GM12874 (cell line): Measurements from ENCODE around the gene BNIP5.

Experiments
- TF ChIP-seq, protein P1 (sequence below): IDR thresholded peaks from 2 replicates; pipeline ENCODE4 v1.5.1; 2011; ENCODE audit warnings: low read depth, mild to moderate bottlenecking, control low read depth, low read length, moderate library complexity; ENCODE audit not compliant: insufficient read depth

The BNIP5 gene

DNA sequence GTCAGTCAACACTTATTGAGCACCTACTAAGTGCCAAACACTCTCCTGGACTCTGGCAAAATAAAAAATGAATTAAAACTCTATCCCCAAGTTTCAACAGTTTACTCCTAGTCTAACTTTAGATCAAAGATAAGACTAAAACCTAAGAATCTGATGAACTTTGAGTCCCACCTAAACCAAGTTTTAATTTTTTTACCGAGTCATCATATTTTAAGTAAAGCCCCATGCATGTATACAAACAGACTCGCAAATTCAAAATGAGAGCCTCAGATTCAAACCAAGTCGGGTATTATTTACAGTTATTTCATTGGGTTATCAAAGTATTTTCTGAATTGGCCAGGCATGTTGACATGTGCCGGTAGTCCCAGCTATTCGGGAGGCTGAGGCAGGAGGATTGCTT is 28.2 kb downstream of the BNIP5 start:
- TF ChIP-seq, protein P1, sequence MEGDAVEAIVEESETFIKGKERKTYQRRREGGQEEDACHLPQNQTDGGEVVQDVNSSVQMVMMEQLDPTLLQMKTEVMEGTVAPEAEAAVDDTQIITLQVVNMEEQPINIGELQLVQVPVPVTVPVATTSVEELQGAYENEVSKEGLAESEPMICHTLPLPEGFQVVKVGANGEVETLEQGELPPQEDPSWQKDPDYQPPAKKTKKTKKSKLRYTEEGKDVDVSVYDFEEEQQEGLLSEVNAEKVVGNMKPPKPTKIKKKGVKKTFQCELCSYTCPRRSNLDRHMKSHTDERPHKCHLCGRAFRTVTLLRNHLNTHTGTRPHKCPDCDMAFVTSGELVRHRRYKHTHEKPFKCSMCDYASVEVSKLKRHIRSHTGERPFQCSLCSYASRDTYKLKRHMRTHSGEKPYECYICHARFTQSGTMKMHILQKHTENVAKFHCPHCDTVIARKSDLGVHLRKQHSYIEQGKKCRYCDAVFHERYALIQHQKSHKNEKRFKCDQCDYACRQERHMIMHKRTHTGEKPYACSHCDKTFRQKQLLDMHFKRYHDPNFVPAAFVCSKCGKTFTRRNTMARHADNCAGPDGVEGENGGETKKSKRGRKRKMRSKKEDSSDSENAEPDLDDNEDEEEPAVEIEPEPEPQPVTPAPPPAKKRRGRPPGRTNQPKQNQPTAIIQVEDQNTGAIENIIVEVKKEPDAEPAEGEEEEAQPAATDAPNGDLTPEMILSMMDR, result no peak

DNA sequence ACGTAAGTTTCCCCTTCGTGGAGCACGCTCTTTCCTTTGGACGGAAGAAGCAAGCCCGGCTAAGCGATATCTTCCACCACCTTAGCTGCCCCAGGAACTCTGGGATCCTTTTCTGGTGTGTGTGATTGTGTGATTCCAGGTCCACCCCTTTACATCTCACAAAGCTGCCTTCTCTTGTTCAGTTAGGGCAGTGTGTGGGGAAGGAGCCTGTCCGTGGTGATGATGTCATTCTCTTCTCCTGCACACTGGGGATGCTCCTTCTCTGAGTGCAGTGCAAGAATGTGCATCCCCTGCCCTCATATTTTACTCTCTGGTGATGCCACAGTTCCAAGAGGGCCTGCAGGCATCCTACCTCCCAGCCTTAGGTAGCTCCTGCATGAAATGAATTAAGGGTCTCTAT is 30.3 kb downstream of the BNIP5 start:
- TF ChIP-seq, protein P1, result no peak

DNA sequence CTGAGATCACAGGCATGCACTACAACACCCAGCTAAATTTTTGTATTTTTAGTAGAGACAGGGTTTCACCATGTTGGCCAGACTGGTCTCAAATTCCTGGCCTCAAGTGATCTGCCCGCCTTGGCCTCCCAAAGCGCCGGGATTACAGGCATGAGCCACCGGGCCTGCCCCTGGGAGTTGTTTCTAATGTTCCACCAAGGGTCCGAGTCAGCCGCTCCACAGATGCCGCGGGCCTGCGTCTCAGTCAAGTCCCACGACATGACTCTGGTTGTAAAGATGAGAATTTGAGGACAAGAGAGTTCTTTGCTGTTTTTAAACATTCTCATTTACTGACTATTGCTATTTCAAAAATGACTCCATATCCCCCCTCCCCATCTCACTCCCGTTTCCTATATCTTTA is 30.8 kb downstream of the BNIP5 start:
- TF ChIP-seq, protein P1, result no peak

DNA sequence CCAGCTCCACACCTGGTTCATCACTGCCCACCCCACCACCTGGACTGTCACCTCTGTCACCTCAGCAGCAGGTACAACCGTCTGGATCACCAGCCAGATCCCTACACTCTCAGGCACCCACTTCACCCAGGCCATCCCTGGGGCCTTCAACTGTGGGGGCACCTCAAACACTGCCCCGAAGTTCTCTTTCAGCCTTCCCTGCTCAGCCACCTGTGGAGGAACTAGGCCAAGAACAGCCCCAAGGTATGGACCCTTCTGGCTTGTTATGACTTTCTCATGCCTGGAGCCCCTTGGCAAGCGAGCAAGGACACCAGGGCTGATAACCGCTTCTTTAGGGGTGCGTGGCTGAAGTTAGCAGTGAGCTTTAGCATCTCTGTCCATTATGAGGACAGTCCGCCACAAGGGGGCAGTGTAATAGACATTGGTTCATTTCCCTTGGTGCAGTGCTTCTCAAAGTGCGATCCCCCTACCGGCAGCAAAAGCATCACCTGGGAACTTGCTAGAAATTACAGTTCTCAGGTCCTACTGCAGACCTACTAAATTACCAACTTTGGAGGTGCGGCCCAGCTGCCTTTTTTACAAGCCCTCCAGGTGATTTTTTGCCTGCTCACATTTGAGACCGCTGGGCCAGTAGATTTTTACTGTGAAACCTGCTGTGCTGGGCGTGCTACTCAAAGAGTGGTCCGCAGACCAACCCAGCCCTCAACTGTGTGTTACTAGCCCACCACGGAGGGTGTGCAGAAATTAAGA is 34.3 kb downstream of the BNIP5 start:
- TF ChIP-seq, protein P1, result peak; percentile 94

DNA sequence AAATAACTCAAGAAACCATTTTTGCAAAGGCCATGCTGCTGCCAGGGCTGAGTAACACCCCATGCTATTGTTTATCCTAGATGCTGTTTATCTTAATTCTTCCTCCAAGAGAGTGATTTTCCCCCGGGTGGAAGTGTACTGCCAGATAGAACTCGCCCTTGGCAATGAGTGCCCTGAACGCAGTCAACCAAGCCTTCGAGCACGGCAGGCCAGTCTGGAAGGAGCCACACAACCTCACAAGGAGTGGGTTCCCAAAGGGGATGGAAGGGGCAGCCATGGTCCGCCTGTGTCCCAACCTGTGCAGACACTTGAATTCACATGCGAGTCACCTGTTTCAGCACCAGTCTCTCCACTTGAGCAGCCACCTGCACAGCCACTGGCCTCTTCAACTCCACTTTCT is 34.9 kb downstream of the BNIP5 start:
- TF ChIP-seq, protein P1, result no peak

DNA sequence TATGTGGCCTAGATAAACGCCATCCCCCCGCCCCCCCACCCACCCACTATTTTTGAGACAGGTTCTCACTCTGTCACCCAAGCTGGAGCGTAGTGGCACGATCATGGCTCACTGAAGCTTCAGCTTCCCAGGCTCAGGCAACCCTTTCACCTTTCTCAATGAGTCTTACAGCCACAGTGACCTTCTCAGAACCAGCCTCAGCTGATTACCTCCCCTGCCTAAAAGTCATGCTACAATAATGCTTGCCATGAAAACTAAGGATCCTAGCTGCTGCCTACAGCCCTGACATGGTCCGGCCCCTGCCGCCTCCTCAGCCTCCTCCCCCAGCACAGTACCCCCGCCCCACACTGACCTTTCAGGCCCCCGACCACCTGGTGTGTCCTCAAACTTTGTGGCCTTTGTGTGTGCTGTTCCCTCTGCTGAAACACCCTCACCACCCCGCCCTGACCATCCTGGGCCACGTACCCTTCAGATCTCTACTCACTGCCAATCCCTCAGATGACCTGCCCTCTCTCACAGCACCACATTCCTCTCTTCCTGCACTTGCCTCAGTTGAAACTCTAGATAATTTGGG is 35.5 kb downstream of the BNIP5 start:
- TF ChIP-seq, protein P1, result no peak

DNA sequence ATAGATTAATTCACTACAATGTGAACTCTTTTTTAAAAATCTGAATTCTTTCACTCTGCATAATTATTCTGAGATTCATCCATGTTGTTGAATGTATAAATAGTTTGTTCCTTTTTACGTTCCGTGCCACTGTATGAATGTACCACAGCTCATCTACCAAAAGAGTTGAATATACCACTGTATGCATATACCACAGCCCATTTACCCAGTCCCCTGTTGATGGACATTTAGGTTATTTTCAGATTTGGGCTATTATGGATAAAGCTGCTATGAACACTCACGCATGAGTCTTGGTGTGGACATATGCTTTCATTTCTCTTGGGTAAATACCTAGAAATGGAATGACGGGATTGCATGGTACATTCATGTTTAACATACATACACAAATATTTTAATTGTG is 38.7 kb downstream of the BNIP5 start:
- TF ChIP-seq, protein P1, result no peak
